WTC11 (cell line): Measurements from ENCODE around the gene CDH22. TPM values are rescaled to one million over a fixed set of nuclear protein-coding genes. Genes with fewer than 3 reads are reported as not detected.

Experiments
- ATAC-seq: fragments of 200-7000 bp; cut with Tn5 transposase; 2 replicates; pipeline ENCODE4 v1.10.0; 2021; ENCODE audit warnings: mild to moderate bottlenecking, moderate library complexity
- CTCF ChIA-PET: fragments of 300-600 bp; sonication (Branson Sonifier 250); formaldehyde crosslinking; loops from one replicate; lab custom pipeline; 2021; ENCODE audit warnings: antibody characterized with exemption; lab: Charles Lee
- POLR2A ChIA-PET: fragments of 350-600 bp; sonication (Branson Sonifier 250); formaldehyde crosslinking; loops from one replicate; lab custom pipeline; 2021; ENCODE audit warnings: antibody characterized with exemption; lab: Charles Lee
- DNase-seq: peaks from one replicate; pipeline ENCODE4 v3.0.0; 2021; ENCODE audit warnings: low spot score
- H3K27ac Mint-ChIP-seq: 2 replicates; pipeline ENCODE4 v1.8.0; 2021; ENCODE audit warnings: mixed read lengths
- H3K27me3 Mint-ChIP-seq: 2 replicates; pipeline ENCODE4 v1.8.0; 2021; ENCODE audit warnings: low read depth, mild to moderate bottlenecking, moderate library complexity, mixed read lengths
- H3K36me3 Mint-ChIP-seq: 2 replicates; pipeline ENCODE4 v1.8.0; 2021; ENCODE audit warnings: mixed read lengths
- H3K4me1 Mint-ChIP-seq: 2 replicates; pipeline ENCODE4 v1.8.0; 2022; ENCODE audit warnings: mixed read lengths
- H3K4me3 Mint-ChIP-seq: 2 replicates; pipeline ENCODE4 v1.8.0; 2021; ENCODE audit warnings: mild to moderate bottlenecking, moderate library complexity, mixed read lengths
- H3K9me3 Mint-ChIP-seq: 2 replicates; pipeline ENCODE4 v1.8.0; 2021; ENCODE audit warnings: mixed read lengths
- E2F1 ChIP-seq: sonication (generic); formaldehyde crosslinking; IDR thresholded peaks from 2 replicates; pipeline ENCODE4 v1.8.0; 2022; ENCODE audit warnings: mild to moderate bottlenecking, missing genetic modification reagents
- ESRRA ChIP-seq: sonication (generic); formaldehyde crosslinking; IDR thresholded peaks from 2 replicates; pipeline ENCODE4 v1.8.1; 2022; ENCODE audit warnings: mild to moderate bottlenecking, missing genetic modification reagents, borderline replicate concordance
- FOXP1 ChIP-seq: sonication (generic); formaldehyde crosslinking; IDR thresholded peaks from 2 replicates; pipeline ENCODE4 v1.8.0; 2022; ENCODE audit warnings: missing genetic modification reagents, mild to moderate bottlenecking, moderate library complexity, borderline replicate concordance
- MAX ChIP-seq: sonication (generic); formaldehyde crosslinking; IDR thresholded peaks from 2 replicates; pipeline ENCODE4 v1.8.0; 2022; ENCODE audit warnings: mild to moderate bottlenecking, missing genetic modification reagents
- MLX ChIP-seq: sonication (generic); formaldehyde crosslinking; IDR thresholded peaks from 2 replicates; pipeline ENCODE4 v1.8.1; 2023; ENCODE audit warnings: mild to moderate bottlenecking, missing genetic modification reagents, moderate library complexity
- MYBL2 ChIP-seq: sonication (generic); formaldehyde crosslinking; IDR thresholded peaks from 2 replicates; pipeline ENCODE4 v1.8.1; 2023; ENCODE audit warnings: mild to moderate bottlenecking, moderate library complexity, missing genetic modification reagents
- NR2C2 ChIP-seq: sonication (generic); formaldehyde crosslinking; IDR thresholded peaks from 2 replicates; pipeline ENCODE4 v1.8.0; 2022; ENCODE audit warnings: mild to moderate bottlenecking, missing genetic modification reagents
- OVOL2 ChIP-seq: fragments of 250-450 bp; sonication (Bioruptor Pico); IDR thresholded peaks from 2 replicates; pipeline ENCODE4 v1.9.0; 2021; ENCODE audit warnings: mild to moderate bottlenecking, borderline replicate concordance
- PRRX2 ChIP-seq: fragments of 250-450 bp; sonication (Bioruptor Pico); IDR thresholded peaks from 2 replicates; pipeline ENCODE4 v1.8.0; 2021; ENCODE audit warnings: mild to moderate bottlenecking
- TEAD4 ChIP-seq: sonication (generic); formaldehyde crosslinking; IDR thresholded peaks from 2 replicates; pipeline ENCODE4 v1.8.0; 2022; ENCODE audit warnings: mild to moderate bottlenecking, missing genetic modification reagents
- USF1 ChIP-seq: sonication (generic); formaldehyde crosslinking; IDR thresholded peaks from 2 replicates; pipeline ENCODE4 v1.8.0; 2022; ENCODE audit warnings: mild to moderate bottlenecking, missing genetic modification reagents
- ZNF263 ChIP-seq: sonication (generic); formaldehyde crosslinking; IDR thresholded peaks from 2 replicates; pipeline ENCODE4 v1.8.1; 2022; ENCODE audit warnings: low read depth, mild to moderate bottlenecking, moderate library complexity, missing genetic modification reagents
- ZNF423 ChIP-seq: fragments of 250-450 bp; sonication (Bioruptor Pico); IDR thresholded peaks from 2 replicates; pipeline ENCODE4 v2.1.2; 2022; ENCODE audit warnings: mild to moderate bottlenecking, moderate library complexity
- total RNA-seq: library from RNA; stranded (reverse); gene quantifications from 3 replicates; pipeline ENCODE4 v1.2.3, GENCODE V29; 2021
- TF ChIP-seq, protein P1 (sequence below): fragments of 200-600 bp; IDR thresholded peaks from 2 replicates; pipeline ENCODE4 v1.8.0; 2022; ENCODE audit warnings: antibody characterized with exemption
- TF ChIP-seq, protein P2 (sequence below): fragments of 250-450 bp; sonication (Bioruptor Pico); IDR thresholded peaks from 2 replicates; pipeline ENCODE4 v1.9.0; 2021; ENCODE audit warnings: mild to moderate bottlenecking, borderline replicate concordance
- TF ChIP-seq, protein P3 (sequence below): sonication (generic); formaldehyde crosslinking; conservative IDR thresholded peaks from 2 replicates; pipeline ENCODE4 v1.8.1; 2022; ENCODE audit warnings: mild to moderate bottlenecking, missing genetic modification reagents
- TF ChIP-seq, protein P4 (sequence below): sonication (generic); formaldehyde crosslinking; IDR thresholded peaks from 2 replicates; pipeline ENCODE4 v1.8.0; 2023; ENCODE audit warnings: missing genetic modification reagents, mild to moderate bottlenecking, borderline replicate concordance

CDH22 gene
- total RNA-seq, 1 experiment from 2014 or later: 0.13 TPM

DNA sequence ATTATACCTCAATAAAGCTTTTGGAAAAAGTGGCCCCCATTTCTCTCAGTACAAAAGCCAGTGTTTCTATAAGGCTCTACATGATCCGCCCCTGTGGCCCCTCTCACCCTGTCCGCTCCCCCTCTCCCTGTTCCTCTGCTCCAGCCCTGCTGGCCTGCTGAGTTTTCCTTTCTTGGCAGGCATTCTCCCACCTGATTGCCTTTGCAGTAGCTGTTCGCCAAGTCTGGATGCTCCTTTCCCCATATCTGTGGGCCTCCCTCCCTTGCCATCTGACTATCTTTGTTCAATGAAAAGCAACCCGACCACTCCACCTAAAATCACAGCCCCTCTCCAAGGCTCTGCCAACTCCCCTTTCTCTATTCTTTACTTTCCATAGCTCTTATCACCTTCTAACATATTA, 33.2 kb downstream of the CDH22 start:
- Mint-ChIP-seq H3K9me3 (peaks cover 7% of the 10 kb centered on the region; the same call in 1 of the 2 replicates), H3K27me3 (no peaks in the 10 kb centered on the region; the same call in 1 of the 2 replicates)
- DNase-seq: no peak
- TF ChIP-seq OVOL2 (no peak), NR2C2 (CRISPR knock-in tag) (no peak), ZNF263 (CRISPR knock-in tag) (no peak), USF1 (CRISPR knock-in tag) (no peak), TEAD4 (CRISPR knock-in tag) (no peak), MYBL2 (CRISPR knock-in tag) (no peak), E2F1 (CRISPR knock-in tag) (no peak), MLX (CRISPR knock-in tag) (no peak)
- TF ChIP-seq, protein P1, sequence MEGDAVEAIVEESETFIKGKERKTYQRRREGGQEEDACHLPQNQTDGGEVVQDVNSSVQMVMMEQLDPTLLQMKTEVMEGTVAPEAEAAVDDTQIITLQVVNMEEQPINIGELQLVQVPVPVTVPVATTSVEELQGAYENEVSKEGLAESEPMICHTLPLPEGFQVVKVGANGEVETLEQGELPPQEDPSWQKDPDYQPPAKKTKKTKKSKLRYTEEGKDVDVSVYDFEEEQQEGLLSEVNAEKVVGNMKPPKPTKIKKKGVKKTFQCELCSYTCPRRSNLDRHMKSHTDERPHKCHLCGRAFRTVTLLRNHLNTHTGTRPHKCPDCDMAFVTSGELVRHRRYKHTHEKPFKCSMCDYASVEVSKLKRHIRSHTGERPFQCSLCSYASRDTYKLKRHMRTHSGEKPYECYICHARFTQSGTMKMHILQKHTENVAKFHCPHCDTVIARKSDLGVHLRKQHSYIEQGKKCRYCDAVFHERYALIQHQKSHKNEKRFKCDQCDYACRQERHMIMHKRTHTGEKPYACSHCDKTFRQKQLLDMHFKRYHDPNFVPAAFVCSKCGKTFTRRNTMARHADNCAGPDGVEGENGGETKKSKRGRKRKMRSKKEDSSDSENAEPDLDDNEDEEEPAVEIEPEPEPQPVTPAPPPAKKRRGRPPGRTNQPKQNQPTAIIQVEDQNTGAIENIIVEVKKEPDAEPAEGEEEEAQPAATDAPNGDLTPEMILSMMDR: no peak
- TF ChIP-seq, protein P2, sequence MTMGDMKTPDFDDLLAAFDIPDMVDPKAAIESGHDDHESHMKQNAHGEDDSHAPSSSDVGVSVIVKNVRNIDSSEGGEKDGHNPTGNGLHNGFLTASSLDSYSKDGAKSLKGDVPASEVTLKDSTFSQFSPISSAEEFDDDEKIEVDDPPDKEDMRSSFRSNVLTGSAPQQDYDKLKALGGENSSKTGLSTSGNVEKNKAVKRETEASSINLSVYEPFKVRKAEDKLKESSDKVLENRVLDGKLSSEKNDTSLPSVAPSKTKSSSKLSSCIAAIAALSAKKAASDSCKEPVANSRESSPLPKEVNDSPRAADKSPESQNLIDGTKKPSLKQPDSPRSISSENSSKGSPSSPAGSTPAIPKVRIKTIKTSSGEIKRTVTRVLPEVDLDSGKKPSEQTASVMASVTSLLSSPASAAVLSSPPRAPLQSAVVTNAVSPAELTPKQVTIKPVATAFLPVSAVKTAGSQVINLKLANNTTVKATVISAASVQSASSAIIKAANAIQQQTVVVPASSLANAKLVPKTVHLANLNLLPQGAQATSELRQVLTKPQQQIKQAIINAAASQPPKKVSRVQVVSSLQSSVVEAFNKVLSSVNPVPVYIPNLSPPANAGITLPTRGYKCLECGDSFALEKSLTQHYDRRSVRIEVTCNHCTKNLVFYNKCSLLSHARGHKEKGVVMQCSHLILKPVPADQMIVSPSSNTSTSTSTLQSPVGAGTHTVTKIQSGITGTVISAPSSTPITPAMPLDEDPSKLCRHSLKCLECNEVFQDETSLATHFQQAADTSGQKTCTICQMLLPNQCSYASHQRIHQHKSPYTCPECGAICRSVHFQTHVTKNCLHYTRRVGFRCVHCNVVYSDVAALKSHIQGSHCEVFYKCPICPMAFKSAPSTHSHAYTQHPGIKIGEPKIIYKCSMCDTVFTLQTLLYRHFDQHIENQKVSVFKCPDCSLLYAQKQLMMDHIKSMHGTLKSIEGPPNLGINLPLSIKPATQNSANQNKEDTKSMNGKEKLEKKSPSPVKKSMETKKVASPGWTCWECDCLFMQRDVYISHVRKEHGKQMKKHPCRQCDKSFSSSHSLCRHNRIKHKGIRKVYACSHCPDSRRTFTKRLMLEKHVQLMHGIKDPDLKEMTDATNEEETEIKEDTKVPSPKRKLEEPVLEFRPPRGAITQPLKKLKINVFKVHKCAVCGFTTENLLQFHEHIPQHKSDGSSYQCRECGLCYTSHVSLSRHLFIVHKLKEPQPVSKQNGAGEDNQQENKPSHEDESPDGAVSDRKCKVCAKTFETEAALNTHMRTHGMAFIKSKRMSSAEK (CRISPR knock-in tag): no peak
- TF ChIP-seq, protein P3, sequence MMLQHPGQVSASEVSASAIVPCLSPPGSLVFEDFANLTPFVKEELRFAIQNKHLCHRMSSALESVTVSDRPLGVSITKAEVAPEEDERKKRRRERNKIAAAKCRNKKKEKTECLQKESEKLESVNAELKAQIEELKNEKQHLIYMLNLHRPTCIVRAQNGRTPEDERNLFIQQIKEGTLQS (CRISPR knock-in tag): no peak
- TF ChIP-seq, all 79 proteins: peak for 0
- no peak for ATAC-seq
- H3K36me3 Mint-ChIP-seq: no peaks in the 10 kb centered on the region
- ChIA-PET CTCF (no interaction called here), POLR2A (no interaction called here)
- H3K4me3 Mint-ChIP-seq: no peak overlapping the region
- H3K27ac Mint-ChIP-seq: no peak overlapping the region
- peaks cover 16% of the 10 kb centered on the region for H3K4me1 Mint-ChIP-seq

GRCh38 chr20:46273717-46274116, 34.6 kb downstream of the CDH22 start:
- no peak overlapping the region for H3K27ac Mint-ChIP-seq
- DNase-seq (no peak), ATAC-seq (peak; percentile 76)
- no peak overlapping the region for H3K4me3 Mint-ChIP-seq
- H3K4me1 Mint-ChIP-seq: peaks cover 19% of the 10 kb centered on the region
- POLR2A ChIA-PET: no interaction called here
- H3K27me3 Mint-ChIP-seq: no peaks in the 10 kb centered on the region; the same call in 1 of the 2 replicates
- H3K36me3 Mint-ChIP-seq: no peaks in the 10 kb centered on the region
- CTCF ChIA-PET: interaction anchor here (1.0 to 1.9 kb wide), 6 partner anchors 21 to 145 kb away, joined by 3 to 10 read pairs (median 5); no protein-coding TSS in a partner anchor
- peaks cover 7% of the 10 kb centered on the region; the same call in 1 of the 2 replicates for H3K9me3 Mint-ChIP-seq
- TF ChIP-seq MAX (CRISPR knock-in tag): no peak
- 0 out of 2 replicates have a peak, but pooled peaks have one; percentile 13 for TF ChIP-seq TEAD4 (CRISPR knock-in tag)
- no peak for TF ChIP-seq FOXP1 (CRISPR knock-in tag)
- TF ChIP-seq ESRRA (CRISPR knock-in tag): no peak
- TF ChIP-seq ZNF423 (CRISPR knock-in tag): no peak
- no peak for TF ChIP-seq PRRX2 (CRISPR knock-in tag)
- TF ChIP-seq, protein P4, sequence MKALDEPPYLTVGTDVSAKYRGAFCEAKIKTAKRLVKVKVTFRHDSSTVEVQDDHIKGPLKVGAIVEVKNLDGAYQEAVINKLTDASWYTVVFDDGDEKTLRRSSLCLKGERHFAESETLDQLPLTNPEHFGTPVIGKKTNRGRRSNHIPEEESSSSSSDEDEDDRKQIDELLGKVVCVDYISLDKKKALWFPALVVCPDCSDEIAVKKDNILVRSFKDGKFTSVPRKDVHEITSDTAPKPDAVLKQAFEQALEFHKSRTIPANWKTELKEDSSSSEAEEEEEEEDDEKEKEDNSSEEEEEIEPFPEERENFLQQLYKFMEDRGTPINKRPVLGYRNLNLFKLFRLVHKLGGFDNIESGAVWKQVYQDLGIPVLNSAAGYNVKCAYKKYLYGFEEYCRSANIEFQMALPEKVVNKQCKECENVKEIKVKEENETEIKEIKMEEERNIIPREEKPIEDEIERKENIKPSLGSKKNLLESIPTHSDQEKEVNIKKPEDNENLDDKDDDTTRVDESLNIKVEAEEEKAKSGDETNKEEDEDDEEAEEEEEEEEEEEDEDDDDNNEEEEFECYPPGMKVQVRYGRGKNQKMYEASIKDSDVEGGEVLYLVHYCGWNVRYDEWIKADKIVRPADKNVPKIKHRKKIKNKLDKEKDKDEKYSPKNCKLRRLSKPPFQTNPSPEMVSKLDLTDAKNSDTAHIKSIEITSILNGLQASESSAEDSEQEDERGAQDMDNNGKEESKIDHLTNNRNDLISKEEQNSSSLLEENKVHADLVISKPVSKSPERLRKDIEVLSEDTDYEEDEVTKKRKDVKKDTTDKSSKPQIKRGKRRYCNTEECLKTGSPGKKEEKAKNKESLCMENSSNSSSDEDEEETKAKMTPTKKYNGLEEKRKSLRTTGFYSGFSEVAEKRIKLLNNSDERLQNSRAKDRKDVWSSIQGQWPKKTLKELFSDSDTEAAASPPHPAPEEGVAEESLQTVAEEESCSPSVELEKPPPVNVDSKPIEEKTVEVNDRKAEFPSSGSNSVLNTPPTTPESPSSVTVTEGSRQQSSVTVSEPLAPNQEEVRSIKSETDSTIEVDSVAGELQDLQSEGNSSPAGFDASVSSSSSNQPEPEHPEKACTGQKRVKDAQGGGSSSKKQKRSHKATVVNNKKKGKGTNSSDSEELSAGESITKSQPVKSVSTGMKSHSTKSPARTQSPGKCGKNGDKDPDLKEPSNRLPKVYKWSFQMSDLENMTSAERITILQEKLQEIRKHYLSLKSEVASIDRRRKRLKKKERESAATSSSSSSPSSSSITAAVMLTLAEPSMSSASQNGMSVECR (CRISPR knock-in tag): no peak
